Measurements from ENCODE around the gene GRID1. TPM values are rescaled to one million over a fixed set of nuclear protein-coding genes. Genes with fewer than 3 reads are reported as not detected.

Gene GRID1
- polyA plus RNA-seq, 1 donor (not counting 4 experiments of a cell fraction or from before 2014, with no cell fraction given) = 0.01 TPM

GRCh38 chr10:86354761-86355540 is 11.6 kb downstream of the GRID1 start:
- Histone ChIP-seq H4K20me1 (ENCODE audit: control insufficient read depth, extremely low read depth, insufficient read depth, low read length) (no peaks in the 10 kb centered on the region), H3K4me3 (ENCODE audit: control insufficient read depth in 2 of 3, extremely low read depth in 1 of 3, insufficient read depth in 2 of 3, low read depth in 1 of 3, low read length in 3 of 3) (no peak overlapping the region), H3K27ac (ENCODE audit: control insufficient read depth, insufficient read depth, low read length) (no peak overlapping the region), H3K4me2 (ENCODE audit: control insufficient read depth, extremely low read depth, insufficient read depth, low read depth, low read length) (no peak overlapping the region), H3K27me3 (ENCODE audit: control insufficient read depth, extremely low read depth, insufficient read depth, low read length) (no peaks in the 10 kb centered on the region), H3K9me3 (ENCODE audit: control insufficient read depth, low read depth, low read length) (no peaks in the 10 kb centered on the region), H3K79me2 (ENCODE audit: control insufficient read depth, insufficient read depth, low read length) (no peaks in the 10 kb centered on the region), H3K9ac (ENCODE audit: control insufficient read depth, extremely low read depth, insufficient read depth, low read length) (no peak overlapping the region), H3K9me1 (ENCODE audit: control insufficient read depth, extremely low read depth, insufficient read depth, low read length) (no peaks in the 10 kb centered on the region), H3K4me1 (ENCODE audit: control insufficient read depth, extremely low read depth, insufficient read depth, low read length) (no peaks in the 10 kb centered on the region), H2AFZ (ENCODE audit: control insufficient read depth, low read length) (no peak overlapping the region), H3K36me3 (ENCODE audit: control insufficient read depth in 2 of 2, extremely low read depth in 1 of 2, insufficient read depth in 2 of 2, low read length in 2 of 2) (no peaks in the 10 kb centered on the region)
- DNase-seq (ENCODE audit: low read depth, low spot score) = no peak
- no peak for FAIRE-seq
- dilution Hi-C loops (cut with MboI; ENCODE audit: extremely low pct_ligation_motif_present, low sequenced_read_pairs) = no loop called here
- TF ChIP-seq, protein P1, sequence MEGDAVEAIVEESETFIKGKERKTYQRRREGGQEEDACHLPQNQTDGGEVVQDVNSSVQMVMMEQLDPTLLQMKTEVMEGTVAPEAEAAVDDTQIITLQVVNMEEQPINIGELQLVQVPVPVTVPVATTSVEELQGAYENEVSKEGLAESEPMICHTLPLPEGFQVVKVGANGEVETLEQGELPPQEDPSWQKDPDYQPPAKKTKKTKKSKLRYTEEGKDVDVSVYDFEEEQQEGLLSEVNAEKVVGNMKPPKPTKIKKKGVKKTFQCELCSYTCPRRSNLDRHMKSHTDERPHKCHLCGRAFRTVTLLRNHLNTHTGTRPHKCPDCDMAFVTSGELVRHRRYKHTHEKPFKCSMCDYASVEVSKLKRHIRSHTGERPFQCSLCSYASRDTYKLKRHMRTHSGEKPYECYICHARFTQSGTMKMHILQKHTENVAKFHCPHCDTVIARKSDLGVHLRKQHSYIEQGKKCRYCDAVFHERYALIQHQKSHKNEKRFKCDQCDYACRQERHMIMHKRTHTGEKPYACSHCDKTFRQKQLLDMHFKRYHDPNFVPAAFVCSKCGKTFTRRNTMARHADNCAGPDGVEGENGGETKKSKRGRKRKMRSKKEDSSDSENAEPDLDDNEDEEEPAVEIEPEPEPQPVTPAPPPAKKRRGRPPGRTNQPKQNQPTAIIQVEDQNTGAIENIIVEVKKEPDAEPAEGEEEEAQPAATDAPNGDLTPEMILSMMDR (optimal IDR thresholded peaks at IDR 0.05 in 1 of 3, IDR thresholded peaks at IDR 0.05 in 1 of 3, conservative IDR thresholded peaks at IDR 0.05 in 1 of 3; ENCODE audit: extremely low read depth in 1 of 3, insufficient read depth in 2 of 3, low read length in 3 of 3) = no peak
- no peak for TF ChIP-seq EZH2 (IDR thresholded peaks at IDR 0.05; ENCODE audit: low read length)

DNA sequence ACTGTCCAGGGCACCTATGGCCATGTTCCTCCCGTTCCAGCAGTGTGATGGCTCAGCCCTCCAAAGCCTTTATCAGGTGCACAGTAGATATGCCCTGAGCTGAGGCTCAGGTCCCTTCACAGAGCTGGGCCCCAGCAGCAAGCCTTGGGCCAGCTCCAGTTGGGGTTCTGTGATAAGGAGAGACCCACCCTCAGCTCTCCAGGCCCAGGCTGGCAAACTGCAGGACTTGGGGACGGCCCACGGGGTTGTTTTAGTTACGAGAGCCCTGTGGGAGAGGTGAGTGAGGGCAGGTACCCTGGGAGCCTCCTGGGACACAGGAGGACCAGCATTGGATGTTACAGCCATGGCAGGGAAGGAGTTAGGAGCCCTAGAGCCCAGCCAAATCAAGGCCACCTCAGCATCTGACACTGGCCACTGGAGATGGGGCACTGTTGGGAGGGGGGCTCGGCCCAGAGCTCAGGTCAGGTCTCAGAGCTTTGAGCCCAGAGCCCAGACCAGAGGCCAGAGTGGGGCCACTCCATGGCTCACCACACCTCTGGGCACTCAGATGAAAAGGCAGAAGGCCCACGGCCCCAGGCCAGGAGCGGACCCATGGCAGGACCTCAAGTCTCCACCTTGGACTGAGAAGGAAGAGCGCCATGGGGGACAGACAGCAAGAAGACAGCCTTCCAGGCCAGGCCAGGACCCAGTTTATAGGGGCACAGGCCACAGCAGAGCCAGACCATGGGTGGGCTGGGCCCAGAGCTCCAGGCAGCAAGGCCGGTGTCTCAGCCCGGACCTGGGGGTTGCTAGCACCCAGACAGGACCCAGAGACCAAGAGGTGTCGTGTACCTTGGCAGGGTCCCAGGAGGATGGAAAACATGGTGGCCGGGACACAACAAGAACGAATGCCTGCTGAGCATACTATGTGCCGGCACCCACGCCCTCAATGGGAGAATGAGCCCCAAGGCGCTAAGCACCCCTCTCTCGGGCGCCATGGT is 12.8 kb downstream of the GRID1 start:
- TF ChIP-seq, protein P1 (optimal IDR thresholded peaks at IDR 0.05 in 1 of 3, IDR thresholded peaks at IDR 0.05 in 1 of 3, conservative IDR thresholded peaks at IDR 0.05 in 1 of 3; ENCODE audit: extremely low read depth in 1 of 3, insufficient read depth in 2 of 3, low read length in 3 of 3) = no peak
- TF ChIP-seq EZH2 (IDR thresholded peaks at IDR 0.05; ENCODE audit: low read length) = no peak
- no peaks in the 10 kb centered on the region for H3K4me1 ChIP-seq (ENCODE audit: control insufficient read depth, extremely low read depth, insufficient read depth, low read length)

More for the DNA sequence above, 12.8 kb downstream of the GRID1 start:
- H3K9me1 ChIP-seq (ENCODE audit: control insufficient read depth, extremely low read depth, insufficient read depth, low read length) = no peaks in the 10 kb centered on the region
- H2AFZ ChIP-seq (ENCODE audit: control insufficient read depth, low read length) = no peak overlapping the region
- H3K27ac ChIP-seq (ENCODE audit: control insufficient read depth, insufficient read depth, low read length) = no peak overlapping the region
- H3K4me3 ChIP-seq (ENCODE audit: control insufficient read depth in 2 of 3, extremely low read depth in 1 of 3, insufficient read depth in 2 of 3, low read depth in 1 of 3, low read length in 3 of 3) = no peak overlapping the region
- no peaks in the 10 kb centered on the region for H3K27me3 ChIP-seq (ENCODE audit: control insufficient read depth, extremely low read depth, insufficient read depth, low read length)
- no peaks in the 10 kb centered on the region for H3K79me2 ChIP-seq (ENCODE audit: control insufficient read depth, insufficient read depth, low read length)
- FAIRE-seq (no peak), DNase-seq (ENCODE audit: low read depth, low spot score) (no peak)
- H3K9ac ChIP-seq (ENCODE audit: control insufficient read depth, extremely low read depth, insufficient read depth, low read length) = no peak overlapping the region
- H3K9me3 ChIP-seq (ENCODE audit: control insufficient read depth, low read depth, low read length) = no peaks in the 10 kb centered on the region
- no peak overlapping the region for H3K4me2 ChIP-seq (ENCODE audit: control insufficient read depth, extremely low read depth, insufficient read depth, low read depth, low read length)
- dilution Hi-C loops (cut with MboI; ENCODE audit: extremely low pct_ligation_motif_present, low sequenced_read_pairs) = no loop called here
- no peaks in the 10 kb centered on the region for H4K20me1 ChIP-seq (ENCODE audit: control insufficient read depth, extremely low read depth, insufficient read depth, low read length)
- no peaks in the 10 kb centered on the region for H3K36me3 ChIP-seq (ENCODE audit: control insufficient read depth in 2 of 2, extremely low read depth in 1 of 2, insufficient read depth in 2 of 2, low read length in 2 of 2)
